HG02678 (cell line): ENCODE results near the gene MAGEL2.

Experiments used
- ATAC-seq: cut with Tn5 transposase; IDR thresholded peaks from one replicate; pipeline ENCODE4 v1.9.1; 2021; ENCODE audit warnings: mild to moderate bottlenecking, moderate library complexity; ENCODE audit not compliant: unreplicated experiment

Gene MAGEL2

GRCh38 chr15:23647421-23648370 is at the start of gene MAGEL2:
Gene MAGEL2, minus strand, starts transcription at chr15:23647867. Its CDS starts 125 bp downstream, at chr15:23647742.
- no peak for ATAC-seq

- no peak for ATAC-seq
Measured at GRCh38 chr15:23695282-23695681, 47.6 kb upstream of the MAGEL2 start.

- no peak for ATAC-seq
Measured at GRCh38 chr15:23694592-23694991, 46.9 kb upstream of the MAGEL2 start.

- ATAC-seq: no peak
Measured at GRCh38 chr15:23690450-23690852, 42.8 kb upstream of the MAGEL2 start.

GRCh38 chr15:23690015-23690414 is 42.3 kb upstream of the MAGEL2 start:
- ATAC-seq: no peak

GRCh38 chr15:23687143-23687470 is 39.4 kb upstream of the MAGEL2 start, which contains the start of gene NDN:
Gene NDN, minus strand, starts transcription at chr15:23687305. Its CDS starts 88 bp downstream, at chr15:23687217.
- no peak for ATAC-seq

GRCh38 chr15:23686466-23687142 is 38.9 kb upstream of the MAGEL2 start:
- no peak for ATAC-seq

- no peak for ATAC-seq
Measured at GRCh38 chr15:23671481-23671880, 23.8 kb upstream of the MAGEL2 start.

- no peak for ATAC-seq
Measured at GRCh38 chr15:23670970-23671369, 23.3 kb upstream of the MAGEL2 start.

- no peak for ATAC-seq
Measured at GRCh38 chr15:23663232-23663631, 15.6 kb upstream of the MAGEL2 start.

GRCh38 chr15:23648920-23649515 is 1.4 kb upstream of the MAGEL2 start:
- no peak for ATAC-seq

GRCh38 chr15:23647001-23647295 is 719 bp downstream of the MAGEL2 start:
- no peak for ATAC-seq

GRCh38 chr15:23646165-23647000 is 1.3 kb downstream of the MAGEL2 start:
- ATAC-seq: no peak

- no peak for ATAC-seq
Measured at GRCh38 chr15:23645371-23646164, 2.1 kb downstream of the MAGEL2 start.

GRCh38 chr15:23644829-23645228 is 2.8 kb downstream of the MAGEL2 start:
- ATAC-seq: no peak

- peak; percentile 62 for ATAC-seq
Measured at GRCh38 chr15:23642413-23643044, 5.1 kb downstream of the MAGEL2 start.

- ATAC-seq: no peak
Measured at GRCh38 chr15:23634181-23634580, 13.5 kb downstream of the MAGEL2 start.

GRCh38 chr15:23629234-23629805 is 18.3 kb downstream of the MAGEL2 start:
- ATAC-seq: no peak

GRCh38 chr15:23628612-23629233 is 18.9 kb downstream of the MAGEL2 start:
- no peak for ATAC-seq
